Left kidney (tissue), 2 donors: ENCODE results near the gene DNAH1. TPM values are rescaled to one million over a fixed set of nuclear protein-coding genes. Genes with fewer than 3 reads are reported as not detected.
A peak's percentile ranks its signal among the peaks of the same experiment; 100 is the strongest.
"Not testable (repeated sequence)": the region's sequence is repeated elsewhere in the genome, so short reads cannot be mapped to it uniquely, and the experiment has no call there.

Experiments
- DNase-seq: peaks from one replicate; pipeline ENCODE4 v3.0.0-alpha.2; 2013
- polyA plus RNA-seq: library from polyadenylated mRNA; unstranded; fragments of 120-200 nt; gene quantifications from one replicate; pipeline ENCODE4 v1.2.1, GENCODE V29; 2013; ENCODE audit not compliant: insufficient read length

Gene DNAH1
- polyA plus RNA-seq, 1 donor, result 14.8 TPM

- DNase-seq, result no peak
Observed at GRCh38 chr3:52333869-52334557, 17.9 kb downstream of the DNAH1 start.

GRCh38 chr3:52338131-52338530 is 22.0 kb downstream of the DNAH1 start:
- not testable (repeated sequence) for DNase-seq

GRCh38 chr3:52339612-52340011 is 23.5 kb downstream of the DNAH1 start:
- DNase-seq, result peak; percentile 88

- DNase-seq, result no peak
Observed at GRCh38 chr3:52341123-52341522, 25.0 kb downstream of the DNAH1 start.

- DNase-seq, result no peak
Observed at GRCh38 chr3:52343946-52344600, 28.0 kb downstream of the DNAH1 start.

GRCh38 chr3:52345521-52346109 is 29.5 kb downstream of the DNAH1 start:
- no peak for DNase-seq

GRCh38 chr3:52346623-52347530 is 30.8 kb downstream of the DNAH1 start:
- DNase-seq, result no peak

- DNase-seq, result no peak
Observed at GRCh38 chr3:52347716-52348635, 31.9 kb downstream of the DNAH1 start.

GRCh38 chr3:52349131-52349530 is 33.0 kb downstream of the DNAH1 start:
- no peak for DNase-seq

- DNase-seq, result no peak
Observed at GRCh38 chr3:52349611-52350395, 33.7 kb downstream of the DNAH1 start.

- peak; percentile 46 for DNase-seq
Observed at GRCh38 chr3:52350416-52350815, 34.3 kb downstream of the DNAH1 start.

- no peak for DNase-seq
Observed at GRCh38 chr3:52350981-52351761, 35.1 kb downstream of the DNAH1 start.

- no peak for DNase-seq
Observed at GRCh38 chr3:52351762-52352368, 35.7 kb downstream of the DNAH1 start.

GRCh38 chr3:52352566-52352965 is 36.4 kb downstream of the DNAH1 start:
- no peak for DNase-seq

- DNase-seq, result no peak
Observed at GRCh38 chr3:52353291-52353855, 37.3 kb downstream of the DNAH1 start.

- DNase-seq, result no peak
Observed at GRCh38 chr3:52354676-52355075, 38.6 kb downstream of the DNAH1 start.

- DNase-seq, result no peak
Observed at GRCh38 chr3:52355526-52355925, 39.4 kb downstream of the DNAH1 start.

- no peak for DNase-seq
Observed at GRCh38 chr3:52356126-52356525, 40.0 kb downstream of the DNAH1 start.
